Mesothelial cell of epicardium (in vitro differentiated cells): ENCODE data around the gene P3H2. TPM values are rescaled to one million over a fixed set of nuclear protein-coding genes. Genes with fewer than 3 reads are reported as not detected.
"Not testable (repeated sequence)": the region's sequence is repeated elsewhere in the genome, so short reads cannot be mapped to it uniquely, and the experiment has no call there.

ENCODE experiments used
- DNase-seq, 2 experiments: peaks; one replicate each; pipeline ENCODE4 v3.0.0; 2021; ENCODE audit warnings: low spot score in 2 of 2; ENCODE audit not compliant: unreplicated experiment in 2 of 2
- H3K27ac Mint-ChIP-seq: 2 replicates; pipeline ENCODE4 v1.8.0; 2021; ENCODE audit warnings: mixed read lengths
- H3K27me3 Mint-ChIP-seq: 2 replicates; pipeline ENCODE4 v1.8.0; 2021; ENCODE audit warnings: low read depth, mixed read lengths
- H3K36me3 Mint-ChIP-seq: 2 replicates; pipeline ENCODE4 v1.8.0; 2021; ENCODE audit warnings: mixed read lengths
- H3K4me1 Mint-ChIP-seq: 2 replicates; pipeline ENCODE4 v1.8.0; 2021; ENCODE audit warnings: mixed read lengths
- H3K4me3 Mint-ChIP-seq: 2 replicates; pipeline ENCODE4 v1.8.0; 2021; ENCODE audit warnings: mild to moderate bottlenecking, moderate library complexity, mixed read lengths
- H3K9me3 Mint-ChIP-seq: 2 replicates; pipeline ENCODE4 v1.8.0; 2021; ENCODE audit warnings: mixed read lengths
- CTCF ChIP-seq: fragments of 200-600 bp; sonication (generic); IDR thresholded peaks from one replicate; pipeline ENCODE4 v1.5.0; 2021; ENCODE audit warnings: antibody characterized with exemption; ENCODE audit not compliant: unreplicated experiment
- total RNA-seq: library from RNA; stranded (reverse); gene quantifications from 3 replicates; pipeline ENCODE4 v1.2.1, GENCODE V29; 2021

The P3H2 gene
- total RNA-seq, 1 donor from 2014 or later, result 14.8 TPM

GRCh38 chr3:190074817-190075216, 45.9 kb downstream of the P3H2 start:
- H3K4me1 Mint-ChIP-seq, result peaks cover 45% of the 10 kb centered on the region
- H3K27ac Mint-ChIP-seq, result peak overlapping the region; percentile 18
- no peak for DNase-seq
- no peak for TF ChIP-seq CTCF
- H3K27me3 Mint-ChIP-seq, result no peaks in the 10 kb centered on the region
- no peaks in the 10 kb centered on the region for H3K9me3 Mint-ChIP-seq
- H3K4me3 Mint-ChIP-seq, result no peak overlapping the region
- no peaks in the 10 kb centered on the region for H3K36me3 Mint-ChIP-seq

GRCh38 chr3:190073264-190074008, 47.3 kb downstream of the P3H2 start:
- TF ChIP-seq CTCF, result no peak
- Mint-ChIP-seq H3K4me3 (no peak overlapping the region), H3K9me3 (no peaks in the 10 kb centered on the region), H3K27me3 (no peaks in the 10 kb centered on the region), H3K27ac (peak overlapping the region; percentile 71), H3K36me3 (no peaks in the 10 kb centered on the region), H3K4me1 (peaks cover 45% of the 10 kb centered on the region)
- no peak for DNase-seq

- no peaks in the 10 kb centered on the region for H3K9me3 Mint-ChIP-seq
- no peak overlapping the region for H3K4me3 Mint-ChIP-seq
- H3K36me3 Mint-ChIP-seq, result no peaks in the 10 kb centered on the region
- H3K4me1 Mint-ChIP-seq, result peaks cover 43% of the 10 kb centered on the region
- TF ChIP-seq CTCF, result no peak
- no peaks in the 10 kb centered on the region for H3K27me3 Mint-ChIP-seq
- peak overlapping the region; percentile 71 for H3K27ac Mint-ChIP-seq
- DNase-seq, result no peak
Observed at GRCh38 chr3:190072856-190073255, 47.8 kb downstream of the P3H2 start.

GRCh38 chr3:190071921-190072320, 48.8 kb downstream of the P3H2 start:
- not testable (repeated sequence) for H3K4me3 Mint-ChIP-seq, H3K27ac Mint-ChIP-seq, H3K36me3 Mint-ChIP-seq, H3K9me3 Mint-ChIP-seq, H3K27me3 Mint-ChIP-seq, DNase-seq
- H3K4me1 Mint-ChIP-seq, result peaks cover 33% of the 10 kb centered on the region

GRCh38 chr3:190070622-190071347, 49.9 kb downstream of the P3H2 start:
- H3K9me3 Mint-ChIP-seq, result no peaks in the 10 kb centered on the region
- H3K36me3 Mint-ChIP-seq, result no peaks in the 10 kb centered on the region
- H3K27me3 Mint-ChIP-seq, result no peaks in the 10 kb centered on the region
- no peak for TF ChIP-seq CTCF
- peaks cover 23% of the 10 kb centered on the region for H3K4me1 Mint-ChIP-seq
- H3K27ac Mint-ChIP-seq, result no peak overlapping the region
- no peak for DNase-seq
- no peak overlapping the region for H3K4me3 Mint-ChIP-seq

- no peak for TF ChIP-seq CTCF
- Mint-ChIP-seq H3K4me3 (no peak overlapping the region), H3K4me1 (peaks cover 10% of the 10 kb centered on the region), H3K36me3 (no peaks in the 10 kb centered on the region), H3K27me3 (no peaks in the 10 kb centered on the region), H3K27ac (no peak overlapping the region), H3K9me3 (no peaks in the 10 kb centered on the region)
- no peak for DNase-seq
Observed at GRCh38 chr3:190065204-190065603, 55.5 kb downstream of the P3H2 start.
